NCI-H1694 (cell line): ENCODE measurements around the gene GPS1.

ENCODE experiments used
- DNase-seq: peaks from one replicate; lab custom pipeline; 2025; lab: John Stamatoyannopoulos, UW

The GPS1 gene

DNA sequence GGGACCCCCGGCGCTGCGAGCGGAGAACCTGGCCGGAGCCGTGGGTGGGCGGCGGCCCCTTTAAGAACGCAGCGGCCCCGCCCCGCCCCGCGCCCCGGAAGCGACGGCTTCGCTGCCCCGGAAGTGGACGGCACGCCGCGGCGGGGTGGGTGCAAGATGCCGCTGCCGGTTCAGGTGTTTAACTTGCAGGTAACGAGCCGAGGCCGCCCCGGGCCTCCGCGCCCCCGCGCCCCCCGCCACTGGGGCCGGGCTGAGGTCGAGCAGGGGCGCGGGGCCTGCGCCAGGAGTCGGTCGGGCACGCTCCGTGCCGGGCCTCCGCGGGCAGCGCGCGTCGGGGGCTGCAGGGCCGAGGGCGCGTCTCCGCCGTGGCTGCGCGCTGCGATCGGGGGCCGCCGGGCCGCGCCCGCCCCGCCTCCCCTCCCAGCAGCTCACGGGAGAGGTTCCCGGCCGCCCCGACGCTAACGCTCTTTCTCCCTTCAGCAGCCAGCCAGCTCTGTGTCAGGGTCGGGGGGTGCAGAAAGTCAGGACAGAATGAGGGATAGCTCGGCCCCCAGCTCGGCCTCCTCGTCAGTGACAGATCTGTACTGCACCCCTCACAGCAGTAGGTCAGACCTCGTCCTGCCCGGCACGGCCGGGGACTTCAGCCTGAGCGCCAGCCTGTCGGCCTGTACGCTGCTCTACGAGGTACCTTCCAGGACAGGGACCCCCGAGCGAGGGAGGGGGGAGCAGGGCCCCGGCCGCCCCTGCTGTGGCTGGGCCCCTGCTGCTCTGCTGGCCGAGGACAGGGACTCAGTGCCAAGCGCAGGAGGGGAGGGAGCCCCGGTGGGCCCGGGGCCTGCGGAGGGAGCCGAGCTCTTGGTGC lies at the start of gene GPS1, which contains the start of gene RFNG:
TSS of gene GPS1 (plus strand) at position 123 of the 862 bp plus-strand sequence. CDS start at position 157, 34 bp downstream.
TSS of gene RFNG (minus strand) at position 36 of the 862 bp plus-strand sequence. CDS start 45 bp downstream, outside the sequence.
- peak; percentile 49 for DNase-seq

DNA sequence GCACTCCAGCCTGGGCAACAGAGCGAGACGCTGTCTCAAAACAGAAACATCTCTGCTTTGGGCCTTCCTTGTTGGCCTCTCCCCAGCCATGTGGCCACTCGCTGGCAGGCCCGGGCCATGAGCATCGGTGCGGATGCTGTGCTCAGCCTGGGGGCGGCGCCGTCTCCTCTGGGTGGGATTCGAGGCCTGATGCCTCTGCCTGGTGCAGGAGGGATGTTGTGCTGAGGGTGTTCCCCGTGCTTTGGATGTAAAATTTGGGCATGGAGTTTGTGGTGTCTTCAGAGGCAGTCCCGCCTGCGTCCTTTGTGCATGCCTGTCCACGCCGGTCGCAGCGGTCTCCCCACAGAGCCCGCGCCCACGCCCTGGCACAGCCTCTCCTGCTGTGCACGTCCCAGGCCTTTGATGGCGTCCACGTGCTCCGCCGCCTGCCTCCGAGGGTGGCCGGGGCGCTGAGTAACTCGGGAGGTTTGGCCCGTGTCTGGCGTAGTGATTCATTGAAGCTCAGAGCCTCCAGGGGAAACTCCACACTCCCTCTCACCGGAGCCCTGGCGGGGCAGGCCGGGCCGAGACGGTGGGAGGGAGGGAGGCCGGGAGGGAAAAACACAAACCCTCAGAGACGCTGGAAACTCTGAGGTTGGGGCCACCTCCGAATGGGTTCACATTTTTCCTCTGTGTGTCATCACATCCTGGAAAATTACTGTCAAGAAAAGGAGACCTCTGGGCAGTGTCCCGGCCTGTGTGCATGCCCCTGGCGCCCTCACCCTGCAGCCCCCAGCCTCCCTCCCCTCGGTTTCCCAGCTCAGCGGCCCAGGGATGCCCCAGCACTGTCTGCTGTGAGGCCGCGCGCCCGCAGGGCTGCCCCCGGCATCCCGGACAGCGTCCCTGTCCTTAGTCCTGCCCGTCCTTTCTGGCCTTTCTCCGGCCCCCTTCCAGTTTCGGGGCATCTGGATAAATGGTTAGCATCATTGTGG lies 48.0 kb upstream of the GPS1 start:
- DNase-seq = no peak

DNA sequence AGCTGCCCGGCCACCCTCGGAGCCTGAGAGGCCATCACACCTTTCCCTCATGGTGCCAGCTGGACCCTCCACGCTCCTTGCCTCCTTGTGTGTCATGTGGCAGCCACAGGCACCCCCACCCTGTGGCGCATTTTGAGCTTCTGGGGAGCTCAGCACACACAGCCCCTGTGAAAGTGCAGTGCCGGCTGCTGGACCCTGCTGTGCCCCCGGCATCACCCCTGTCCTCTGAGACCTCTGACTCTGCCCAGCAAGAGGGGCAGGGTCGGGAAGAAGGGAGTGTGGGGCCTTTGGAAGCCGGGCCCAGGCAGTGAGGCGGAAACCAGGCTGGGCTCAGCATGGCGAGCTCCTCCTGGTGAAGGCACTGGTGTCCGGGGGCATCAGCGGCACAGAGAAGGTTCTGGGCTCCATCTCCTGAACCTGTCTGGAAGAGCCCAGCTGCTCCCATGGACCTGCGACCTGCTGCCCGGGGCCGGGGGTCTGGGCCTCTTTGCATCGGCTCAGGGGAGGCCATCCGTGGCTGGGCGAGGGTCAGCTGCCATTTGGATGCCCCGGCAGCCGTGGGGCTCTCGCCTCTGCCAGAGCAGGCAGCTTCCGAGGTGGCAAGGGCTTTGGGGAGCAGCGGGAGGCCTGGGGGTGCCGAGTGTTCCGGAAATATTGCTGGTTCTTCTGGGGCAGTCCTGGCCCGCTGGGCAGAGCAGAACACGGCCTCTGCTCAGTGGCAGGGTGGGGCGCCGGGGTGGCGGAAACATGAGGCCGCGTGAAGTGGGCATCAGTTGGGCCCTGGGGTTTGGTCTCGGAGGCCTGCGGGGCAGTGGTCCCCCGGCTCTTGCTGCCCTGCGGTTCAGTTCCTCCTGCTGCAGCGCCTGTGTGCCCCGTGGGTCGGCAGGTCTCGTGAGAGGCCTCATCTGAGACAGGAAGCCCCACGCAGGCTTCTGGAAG lies 46.9 kb upstream of the GPS1 start:
- no peak for DNase-seq

DNA sequence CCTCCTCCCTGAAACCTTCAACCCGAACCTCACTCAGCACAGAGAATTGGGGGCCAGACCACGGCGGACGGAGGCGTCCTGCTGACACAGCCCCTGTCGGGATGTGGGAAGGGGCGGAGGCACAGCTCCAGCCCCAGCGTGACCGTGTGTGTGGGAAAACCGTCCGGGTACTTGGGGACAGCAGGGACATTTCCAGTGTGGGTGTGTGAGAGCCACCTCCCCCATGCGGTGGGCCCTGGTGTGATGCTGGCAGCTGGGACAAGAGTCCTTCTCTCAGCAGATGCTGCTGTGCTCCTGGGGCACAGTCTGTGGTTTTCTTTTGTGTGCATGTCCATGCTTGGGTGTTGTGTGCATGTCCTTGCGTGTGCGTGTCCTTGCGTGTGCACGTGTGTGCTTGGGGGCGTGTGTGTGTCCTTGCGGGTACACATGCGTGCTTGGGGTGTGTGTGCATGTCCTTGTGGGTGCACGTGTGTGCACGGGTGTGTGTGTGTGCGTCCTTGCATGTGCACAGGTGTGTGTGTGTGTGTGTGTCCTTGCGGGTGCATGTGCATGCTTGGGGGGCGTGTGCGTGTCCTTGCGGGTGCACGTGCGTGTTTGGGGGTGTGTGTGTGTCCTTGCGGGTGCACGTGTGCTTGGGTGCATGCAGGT lies 45.9 kb upstream of the GPS1 start:
- peak; percentile 21 for DNase-seq

DNA sequence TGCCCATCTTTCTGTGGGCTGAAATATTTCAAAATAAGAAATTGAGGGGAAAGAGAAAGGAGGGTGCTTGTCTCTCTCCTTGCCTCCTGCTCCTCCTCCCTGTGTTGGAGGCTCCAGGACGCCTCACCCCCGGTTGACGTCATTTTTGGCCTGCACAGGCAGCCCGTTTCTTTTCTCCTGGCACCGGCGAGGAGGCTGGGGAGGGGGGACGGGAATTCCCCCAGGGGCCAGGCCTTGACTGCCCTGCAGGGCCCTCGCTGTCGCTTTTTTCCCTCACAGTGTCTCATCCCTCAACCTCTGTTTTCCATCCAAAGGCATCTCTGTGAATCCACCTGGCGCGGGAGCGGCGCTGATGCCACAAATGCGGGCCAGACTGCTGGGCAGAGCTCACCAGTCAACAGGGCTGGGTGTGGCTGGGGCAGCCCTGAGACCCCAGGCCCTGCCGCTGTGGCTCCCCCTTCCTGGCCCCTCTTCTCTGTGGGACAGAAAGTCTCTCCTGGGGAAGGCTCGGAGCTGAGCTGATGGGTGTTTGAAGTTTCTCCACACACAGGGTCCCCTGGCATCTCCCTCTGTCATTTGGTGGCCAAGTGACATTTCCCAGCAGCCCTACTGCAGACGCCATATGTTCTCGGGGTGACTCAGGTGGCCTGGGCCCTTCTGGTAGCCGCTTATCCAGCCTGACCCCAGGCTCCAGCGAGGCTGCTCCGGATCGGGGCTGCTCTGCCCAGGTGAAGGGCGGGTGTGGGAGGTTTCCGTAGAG lies 45.0 kb upstream of the GPS1 start:
- peak; percentile 38 for DNase-seq

DNA sequence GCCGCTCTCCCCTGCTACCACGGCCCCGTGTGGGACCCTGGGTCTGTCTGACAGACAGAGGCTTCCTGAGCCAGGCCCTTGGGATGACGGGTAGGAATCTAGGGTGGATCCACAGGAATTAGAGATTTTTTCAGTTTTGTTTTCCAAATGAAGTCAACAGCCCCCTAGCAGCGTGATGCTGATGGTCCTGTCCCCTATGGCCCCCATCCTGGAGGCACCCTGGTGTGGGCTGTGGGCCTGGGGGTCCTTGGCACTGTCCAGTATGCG lies 44.5 kb upstream of the GPS1 start:
- DNase-seq = no peak

DNA sequence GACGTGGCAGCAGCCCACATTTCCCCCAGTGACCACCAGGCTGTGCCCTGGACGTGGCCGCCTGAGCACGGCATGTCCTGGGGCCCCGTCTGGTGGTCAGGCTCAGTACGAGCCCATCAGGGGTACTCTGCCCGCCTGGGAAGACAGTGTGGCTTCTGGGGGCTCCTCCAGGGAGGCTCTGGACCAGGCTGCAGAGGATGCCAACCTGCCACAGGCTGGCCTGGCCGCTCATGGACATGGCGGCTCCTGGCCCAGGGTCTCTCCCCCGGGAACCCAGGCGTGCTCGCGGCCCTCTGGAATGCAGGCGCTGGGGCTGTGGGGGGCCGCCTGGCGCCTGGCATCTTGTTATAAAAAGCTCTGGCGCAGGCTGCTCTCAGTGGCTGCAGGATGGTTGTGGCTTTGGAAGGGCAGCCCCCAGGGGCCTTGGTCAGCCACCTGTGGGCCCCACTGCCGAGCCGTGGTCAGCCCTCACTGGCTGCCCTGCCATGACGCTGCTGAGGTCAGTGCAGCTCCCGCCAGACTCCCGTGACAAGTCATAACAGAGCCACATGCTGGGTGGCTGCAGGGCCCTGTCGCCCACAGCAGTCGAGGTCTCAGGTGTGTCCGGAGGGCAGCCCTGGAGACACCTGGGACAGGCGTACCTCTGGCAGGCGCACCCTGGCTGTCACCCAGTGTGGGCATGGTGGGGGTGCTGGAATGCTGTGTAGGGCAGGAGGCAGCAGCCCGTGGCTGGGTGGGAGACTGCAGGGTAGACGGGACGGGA lies 44.0 kb upstream of the GPS1 start:
- DNase-seq = no peak

DNA sequence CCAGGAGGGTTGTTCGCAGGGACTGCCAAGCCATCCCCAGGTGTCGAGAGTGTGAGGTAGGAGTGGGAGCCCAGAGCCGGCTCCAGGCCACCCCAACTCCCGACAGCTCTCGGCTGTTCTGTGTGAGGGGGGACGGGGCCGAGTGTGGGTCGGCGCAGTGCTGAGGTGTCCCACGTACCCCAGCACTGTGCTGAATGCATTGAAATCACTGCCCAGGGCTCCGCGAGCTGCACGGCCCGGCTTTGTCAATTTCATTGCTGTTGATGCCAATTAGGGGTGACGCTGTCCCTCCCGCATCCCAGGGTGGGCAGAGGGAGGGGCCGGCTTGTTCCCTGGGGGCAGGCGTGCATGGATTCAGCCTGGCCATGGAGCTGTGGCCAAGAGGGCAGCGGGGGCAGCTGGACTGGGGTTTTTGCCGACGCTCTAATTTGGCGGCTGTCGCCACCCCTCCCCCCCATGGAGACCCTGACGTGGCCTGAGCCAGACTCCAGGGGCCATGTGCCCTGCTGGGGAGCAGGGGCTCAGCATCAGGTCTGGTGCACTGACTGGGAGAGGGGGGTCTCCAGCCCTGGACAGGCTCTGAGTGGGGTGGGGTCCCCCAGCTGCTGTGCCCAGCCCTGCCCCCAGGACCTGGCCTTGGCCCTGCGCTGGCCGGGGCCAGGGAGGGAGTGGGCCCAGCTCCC lies 43.3 kb upstream of the GPS1 start:
- DNase-seq = no peak

DNA sequence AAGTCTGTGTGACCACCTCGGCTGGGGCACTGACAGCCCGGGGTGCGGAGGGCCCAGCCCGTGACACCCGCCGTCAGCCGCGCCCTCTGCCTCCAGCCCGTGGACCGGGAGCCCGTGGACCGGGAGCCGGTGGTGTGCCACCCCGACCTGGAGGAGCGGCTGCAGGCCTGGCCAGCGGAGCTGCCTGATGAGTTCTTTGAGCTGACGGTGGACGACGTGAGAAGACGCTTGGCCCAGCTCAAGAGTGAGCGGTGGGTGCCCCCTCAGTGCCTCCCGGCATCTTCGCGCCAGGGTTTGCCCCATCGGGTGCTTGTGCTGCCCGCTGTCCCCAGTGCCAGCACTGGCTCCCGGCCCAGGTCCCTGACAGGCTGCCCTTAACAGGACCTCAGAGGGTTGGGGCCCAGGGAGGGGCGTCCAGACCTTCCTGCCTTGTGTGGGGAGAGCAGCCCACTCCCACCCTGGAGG lies 42.7 kb upstream of the GPS1 start:
- no peak for DNase-seq

DNA sequence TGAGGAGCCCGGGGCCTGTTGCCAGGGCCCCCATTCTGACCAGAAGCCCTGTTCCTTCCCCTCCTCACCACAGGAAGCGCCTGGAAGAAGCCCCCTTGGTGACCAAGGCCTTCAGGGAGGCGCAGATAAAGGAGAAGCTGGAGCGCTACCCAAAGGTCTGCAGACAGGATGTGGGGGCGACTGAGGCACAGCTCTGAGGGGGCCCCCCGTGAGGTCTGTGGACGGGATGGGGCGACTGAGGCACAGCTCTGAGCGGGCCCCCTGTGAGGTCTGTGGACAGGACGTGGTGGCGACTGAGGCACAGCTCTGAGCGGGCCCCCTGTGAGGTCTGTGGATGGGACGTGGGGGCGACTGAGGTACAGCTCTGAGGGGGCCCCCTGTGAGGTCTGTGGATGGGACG lies 42.3 kb upstream of the GPS1 start:
- DNase-seq = no peak

DNA sequence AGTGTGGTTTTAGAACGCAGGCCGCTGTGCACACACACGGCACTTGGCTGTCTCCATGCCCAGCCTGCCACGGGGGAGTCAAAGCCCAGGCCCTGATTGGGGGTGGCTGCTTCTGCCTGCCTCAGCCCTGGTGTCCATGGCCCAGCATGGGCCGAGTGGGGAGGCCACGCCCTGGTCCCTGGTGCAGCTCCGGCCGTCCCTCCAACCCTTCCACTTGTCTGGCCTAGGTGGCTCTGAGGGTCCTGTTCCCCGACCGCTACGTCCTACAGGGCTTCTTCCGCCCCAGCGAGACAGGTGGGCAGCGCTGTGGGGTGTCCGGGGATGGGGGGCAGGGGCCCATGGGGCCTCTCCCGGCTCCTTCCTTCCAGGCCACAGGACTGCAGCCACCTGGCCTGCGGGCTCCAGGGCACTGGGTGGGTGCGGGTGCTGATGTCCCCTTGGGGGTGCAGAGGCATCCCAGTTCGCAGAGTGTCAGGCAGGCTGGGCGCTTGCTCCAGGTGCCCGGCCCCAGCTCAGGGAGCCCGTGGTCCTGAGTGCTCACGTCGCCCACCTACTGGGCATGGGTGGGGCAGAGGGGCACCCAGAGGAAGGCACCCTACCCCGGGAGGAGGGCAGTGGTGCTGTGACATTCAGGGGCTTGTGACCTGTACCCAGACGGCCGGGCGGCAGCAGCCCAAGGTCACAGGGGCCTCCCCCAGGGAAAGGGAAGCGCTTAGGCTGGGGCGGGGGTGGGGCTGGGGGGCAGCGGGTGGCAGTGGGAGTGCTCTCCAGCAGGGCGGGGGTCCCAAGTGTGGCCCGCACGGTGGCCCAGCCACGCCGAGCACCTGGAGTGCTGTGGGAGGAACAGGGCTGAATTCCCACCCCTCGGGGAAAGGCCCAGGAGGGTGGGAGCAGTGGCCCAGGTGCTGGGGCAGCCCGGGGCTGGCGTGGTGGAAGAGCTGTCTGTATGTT lies 40.8 kb upstream of the GPS1 start:
- DNase-seq = no peak

DNA sequence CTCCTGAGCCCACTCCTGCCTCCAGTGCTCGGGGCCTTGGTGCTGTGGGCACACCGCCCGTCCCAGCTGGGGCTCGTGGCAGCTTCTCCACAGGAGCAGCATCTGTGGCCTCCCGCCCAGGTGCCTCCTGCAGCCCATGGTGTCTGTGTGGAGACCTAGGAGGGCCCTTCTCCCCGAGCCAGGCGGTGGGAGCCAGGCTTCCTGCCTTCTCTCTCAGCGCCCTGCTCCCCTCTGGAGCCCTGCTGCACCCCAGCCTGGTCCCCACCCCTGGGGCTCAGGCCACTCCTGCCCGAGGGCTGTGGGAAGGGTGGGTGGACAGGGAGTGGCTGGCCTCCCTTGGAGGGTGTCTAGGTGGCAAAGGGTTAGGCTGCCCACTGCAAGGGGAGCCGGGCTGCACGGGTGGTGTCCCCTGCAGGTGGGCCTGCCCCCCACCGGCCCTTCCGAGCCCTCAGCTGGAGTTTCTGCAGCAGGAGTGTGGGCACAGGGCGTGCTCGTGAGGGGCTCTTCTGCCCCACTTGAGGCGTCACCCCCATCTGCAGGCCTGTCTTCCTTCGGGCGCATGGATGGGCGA lies 40.0 kb upstream of the GPS1 start:
- DNase-seq = no peak

DNA sequence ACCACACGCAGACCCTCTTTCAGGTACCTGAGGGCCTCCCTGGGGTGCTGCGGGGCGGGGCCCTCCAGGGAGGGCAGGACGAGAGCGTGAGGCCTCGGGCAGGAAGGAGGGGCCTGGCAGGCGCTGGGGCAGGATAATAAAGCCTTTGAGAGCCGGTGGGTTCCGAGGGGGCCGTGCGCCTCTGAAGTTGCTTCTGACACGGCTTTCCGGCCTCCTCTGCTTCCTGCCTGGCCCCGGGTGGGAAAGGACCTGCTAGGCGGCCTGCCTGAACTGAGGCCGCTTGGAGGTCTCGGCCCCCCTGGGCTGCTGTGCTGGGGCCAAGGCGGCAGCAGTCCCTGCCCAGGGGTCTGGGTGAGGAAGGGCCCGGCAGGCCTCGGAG lies 39.4 kb upstream of the GPS1 start:
- DNase-seq = no peak

DNA sequence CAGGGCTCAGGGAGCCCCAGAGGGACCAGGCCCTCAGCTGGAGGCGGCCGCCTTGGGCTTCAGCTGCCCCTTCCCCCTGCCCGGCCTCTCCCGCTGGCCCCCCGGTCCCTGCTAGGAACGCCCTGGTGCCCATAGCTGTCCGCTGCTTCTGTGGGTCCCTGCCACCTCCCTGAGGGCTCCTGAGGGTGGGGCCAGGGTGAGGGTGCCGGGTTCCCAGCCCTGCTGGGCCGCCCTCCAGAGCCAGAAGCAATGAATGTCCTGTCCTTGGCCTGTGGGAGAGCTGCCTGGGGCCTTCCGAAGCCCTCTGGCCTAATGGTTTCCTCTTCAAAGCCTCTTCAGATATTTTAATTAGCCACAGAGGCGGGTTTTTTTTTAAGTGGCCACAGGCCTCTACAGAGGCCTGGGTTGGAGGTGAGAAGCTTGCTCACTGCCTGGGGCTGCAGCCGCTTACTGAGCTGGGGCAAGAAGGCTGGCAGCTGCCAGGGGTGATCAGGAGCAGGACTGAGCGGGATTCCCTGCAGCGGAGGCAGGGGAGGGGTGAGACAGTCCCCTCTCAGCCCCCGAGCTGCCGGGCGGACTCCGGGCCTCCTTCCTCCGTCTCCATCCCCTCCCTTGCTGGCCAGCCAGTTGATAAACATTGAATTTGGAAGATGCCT lies 38.9 kb upstream of the GPS1 start:
- no peak for DNase-seq

DNA sequence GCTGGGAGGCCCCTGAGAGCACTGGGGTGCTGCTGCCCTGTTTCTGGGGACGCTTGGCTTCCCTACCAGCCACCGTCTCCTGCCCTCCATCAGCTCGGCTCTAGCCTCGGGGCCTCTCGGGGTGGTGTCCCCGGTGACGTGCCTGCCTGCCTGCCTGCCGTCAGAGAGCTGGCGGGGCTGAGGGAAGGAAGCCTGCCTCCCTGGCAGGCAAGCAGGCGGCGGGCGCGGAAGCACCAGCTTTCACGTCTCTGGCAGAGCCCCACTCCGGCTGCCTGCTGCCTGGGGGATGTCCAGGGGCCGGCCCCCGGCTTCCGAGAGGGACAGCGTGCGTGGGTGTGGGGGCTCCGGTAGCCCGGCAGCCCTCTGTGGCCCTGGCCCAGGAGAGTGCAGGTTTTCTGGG lies 38.4 kb upstream of the GPS1 start:
- DNase-seq = no peak

DNA sequence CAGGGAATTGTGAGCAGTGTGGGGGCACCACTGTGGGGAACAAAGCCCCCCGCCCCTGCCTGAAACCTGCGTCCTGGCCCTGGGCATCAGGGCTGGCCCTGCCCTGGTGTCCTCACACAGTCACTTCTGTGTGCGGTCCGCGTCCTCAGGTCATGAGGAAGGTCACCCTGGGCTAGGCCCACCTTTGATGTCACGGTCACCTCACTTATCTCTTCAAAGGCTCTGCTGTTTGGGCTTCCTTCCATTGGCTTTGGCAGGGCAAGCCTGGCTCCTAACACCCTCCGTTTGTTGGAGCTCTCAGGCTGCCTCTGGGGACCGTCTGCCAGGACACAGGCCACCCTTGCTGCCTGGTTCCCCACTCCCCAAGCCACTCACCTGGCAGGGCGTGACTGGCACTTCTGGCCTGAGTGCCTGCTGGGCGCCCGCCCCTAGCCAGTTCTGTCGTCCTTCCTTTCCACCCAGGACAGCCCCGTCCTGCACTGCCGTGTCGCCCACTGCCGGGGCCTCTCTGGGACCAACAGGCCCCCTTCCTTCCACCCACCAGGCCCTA lies 37.9 kb upstream of the GPS1 start:
- DNase-seq = no peak

DNA sequence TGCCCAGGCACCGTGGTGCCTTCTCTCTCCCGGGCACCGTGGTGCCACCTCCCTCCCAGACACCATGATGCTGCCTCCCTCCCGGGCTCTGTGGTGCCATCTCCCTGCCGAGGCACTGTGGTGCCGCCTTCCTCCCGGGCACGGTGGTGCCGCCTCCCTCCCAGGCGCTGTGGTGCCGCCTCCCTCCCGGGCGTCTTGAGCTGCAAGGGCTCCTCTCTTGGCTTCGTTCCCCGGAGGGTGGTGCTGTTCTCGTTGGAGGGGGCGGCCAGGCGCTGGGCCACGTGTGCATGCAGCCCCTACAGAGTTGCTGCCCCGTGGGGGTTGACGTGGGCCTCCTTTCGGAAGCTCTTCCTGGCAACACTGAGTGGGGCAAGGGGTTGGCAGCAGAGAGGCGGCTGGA lies 37.3 kb upstream of the GPS1 start:
- DNase-seq = no peak
